MG63 (cell line): ENCODE data around the gene DNASE1L3. TPM values are rescaled to one million over a fixed set of nuclear protein-coding genes. Genes with fewer than 3 reads are reported as not detected.
"Not testable (repeated sequence)": the region's sequence is repeated elsewhere in the genome, so short reads cannot be mapped to it uniquely, and the experiment has no call there.

Source experiments
- DNase-seq: peaks from one replicate; pipeline ENCODE4 v3.0.0-alpha.2; 2020
- H3K27me3 ChIP-seq: fragments of 250-450 bp; sonication (Bioruptor Pico); 2 replicates; pipeline ENCODE4 v1.5.1; 2020; ENCODE audit warnings: mild to moderate bottlenecking, moderate library complexity
- H3K36me3 ChIP-seq: fragments of 250-450 bp; sonication (Bioruptor Pico); 2 replicates; pipeline ENCODE4 v1.5.1; 2020; ENCODE audit warnings: mild to moderate bottlenecking, moderate library complexity
- H3K4me3 ChIP-seq: fragments of 250-450 bp; sonication (Bioruptor Pico); 2 replicates; pipeline ENCODE4 v1.5.1; 2020; ENCODE audit warnings: mild to moderate bottlenecking, moderate library complexity
- H3K9me3 ChIP-seq: fragments of 250-450 bp; sonication (Bioruptor Pico); 2 replicates; pipeline ENCODE4 v1.5.1; 2020; ENCODE audit warnings: mild to moderate bottlenecking, moderate library complexity
- total RNA-seq: library from RNA; depleted of rRNA; stranded (reverse); fragments of >200 nt; shearing (Covaris generic); gene quantifications from 2 replicates; pipeline ENCODE4 v1.2.3, GENCODE V29; 2014; ENCODE audit warnings: low replicate concordance

The DNASE1L3 gene
- total RNA-seq, 1 experiment from 2014 or later: not detected

GRCh38 chr3:58214484-58215316 lies 3.9 kb upstream of the DNASE1L3 start:
- no peak overlapping the region for H3K4me3 ChIP-seq
- H3K9me3 ChIP-seq: no peaks in the 10 kb centered on the region
- H3K36me3 ChIP-seq: no peaks in the 10 kb centered on the region
- DNase-seq: no peak
- H3K27me3 ChIP-seq: no peaks in the 10 kb centered on the region

GRCh38 chr3:58209933-58210332 lies 839 bp downstream of the DNASE1L3 start:
- Histone ChIP-seq H3K36me3 (no peaks in the 10 kb centered on the region), H3K27me3 (no peaks in the 10 kb centered on the region), H3K9me3 (no peaks in the 10 kb centered on the region), H3K4me3 (no peak overlapping the region)
- no peak for DNase-seq

- Histone ChIP-seq H3K27me3 (no peaks in the 10 kb centered on the region), H3K36me3 (no peaks in the 10 kb centered on the region), H3K4me3 (no peak overlapping the region), H3K9me3 (no peaks in the 10 kb centered on the region)
- DNase-seq: no peak
Observed at GRCh38 chr3:58207954-58208353, 2.8 kb downstream of the DNASE1L3 start.

- H3K27me3 ChIP-seq: no peaks in the 10 kb centered on the region
- DNase-seq: peak; percentile 45
- H3K9me3 ChIP-seq: no peaks in the 10 kb centered on the region
- H3K36me3 ChIP-seq: no peaks in the 10 kb centered on the region
- H3K4me3 ChIP-seq: no peak overlapping the region
Observed at GRCh38 chr3:58206406-58207011, 4.3 kb downstream of the DNASE1L3 start.

- Histone ChIP-seq H3K9me3 (no peaks in the 10 kb centered on the region), H3K36me3 (no peaks in the 10 kb centered on the region), H3K4me3 (no peak overlapping the region), H3K27me3 (no peaks in the 10 kb centered on the region)
- no peak for DNase-seq
Observed at GRCh38 chr3:58205981-58206380, 4.8 kb downstream of the DNASE1L3 start.

- no peaks in the 10 kb centered on the region for H3K27me3 ChIP-seq
- no peak overlapping the region for H3K4me3 ChIP-seq
- no peaks in the 10 kb centered on the region for H3K36me3 ChIP-seq
- no peak for DNase-seq
- H3K9me3 ChIP-seq: no peaks in the 10 kb centered on the region
Observed at GRCh38 chr3:58204720-58205119, 6.1 kb downstream of the DNASE1L3 start.

- no peaks in the 10 kb centered on the region for H3K27me3 ChIP-seq
- no peaks in the 10 kb centered on the region for H3K36me3 ChIP-seq
- no peak for DNase-seq
- H3K4me3 ChIP-seq: no peak overlapping the region
- H3K9me3 ChIP-seq: no peaks in the 10 kb centered on the region
Observed at GRCh38 chr3:58203541-58203940, 7.2 kb downstream of the DNASE1L3 start.

GRCh38 chr3:58202917-58203360 lies 7.8 kb downstream of the DNASE1L3 start:
- no peaks in the 10 kb centered on the region for H3K9me3 ChIP-seq
- H3K27me3 ChIP-seq: no peaks in the 10 kb centered on the region
- DNase-seq: no peak

GRCh38 chr3:58201451-58201850 lies 9.3 kb downstream of the DNASE1L3 start:
- H3K27me3 ChIP-seq, H3K36me3 ChIP-seq, DNase-seq, H3K9me3 ChIP-seq, H3K4me3 ChIP-seq: not testable (repeated sequence)

More at GRCh38 chr3:58202917-58203360, 7.8 kb downstream of the DNASE1L3 start:
- Histone ChIP-seq H3K4me3 (no peak overlapping the region), H3K36me3 (no peaks in the 10 kb centered on the region)

GRCh38 chr3:58200846-58201355 lies 9.9 kb downstream of the DNASE1L3 start:
- H3K27me3 ChIP-seq: no peaks in the 10 kb centered on the region
- H3K36me3 ChIP-seq: no peaks in the 10 kb centered on the region
- DNase-seq: no peak
- no peaks in the 10 kb centered on the region for H3K9me3 ChIP-seq
- no peak overlapping the region for H3K4me3 ChIP-seq

GRCh38 chr3:58200121-58200709 lies 10.6 kb downstream of the DNASE1L3 start:
- DNase-seq: no peak

GRCh38 chr3:58198804-58199203 lies 12.0 kb downstream of the DNASE1L3 start:
- Histone ChIP-seq H3K27me3 (no peaks in the 10 kb centered on the region), H3K36me3 (no peaks in the 10 kb centered on the region), H3K9me3 (no peaks in the 10 kb centered on the region), H3K4me3 (no peak overlapping the region)
- no peak for DNase-seq

More at GRCh38 chr3:58200121-58200709, 10.6 kb downstream of the DNASE1L3 start:
- no peaks in the 10 kb centered on the region for H3K27me3 ChIP-seq
- H3K36me3 ChIP-seq: no peaks in the 10 kb centered on the region
- no peak overlapping the region for H3K4me3 ChIP-seq
- H3K9me3 ChIP-seq: no peaks in the 10 kb centered on the region

- no peaks in the 10 kb centered on the region for H3K36me3 ChIP-seq
- no peak overlapping the region for H3K4me3 ChIP-seq
- no peaks in the 10 kb centered on the region for H3K9me3 ChIP-seq
- no peaks in the 10 kb centered on the region for H3K27me3 ChIP-seq
- DNase-seq: no peak
Observed at GRCh38 chr3:58198362-58198761, 12.4 kb downstream of the DNASE1L3 start.

- DNase-seq: no peak
- H3K4me3 ChIP-seq: no peak overlapping the region
- H3K9me3 ChIP-seq: no peaks in the 10 kb centered on the region
- no peaks in the 10 kb centered on the region for H3K36me3 ChIP-seq
- H3K27me3 ChIP-seq: no peaks in the 10 kb centered on the region
Observed at GRCh38 chr3:58197588-58197987, 13.2 kb downstream of the DNASE1L3 start.

GRCh38 chr3:58193682-58194407 lies 16.9 kb downstream of the DNASE1L3 start:
- H3K4me3 ChIP-seq: no peak overlapping the region
- H3K36me3 ChIP-seq: no peaks in the 10 kb centered on the region
- no peaks in the 10 kb centered on the region for H3K27me3 ChIP-seq
- no peak for DNase-seq
- no peaks in the 10 kb centered on the region for H3K9me3 ChIP-seq

- no peak for DNase-seq
- H3K27me3 ChIP-seq: no peaks in the 10 kb centered on the region
- H3K36me3 ChIP-seq: no peaks in the 10 kb centered on the region
- H3K4me3 ChIP-seq: no peak overlapping the region
- H3K9me3 ChIP-seq: no peaks in the 10 kb centered on the region
Observed at GRCh38 chr3:58192069-58192468, 18.7 kb downstream of the DNASE1L3 start.
